GM19351 (cell line): ENCODE data around the gene TMEM181.
"Not testable (repeated sequence)": the region's sequence is repeated elsewhere in the genome, so short reads cannot be mapped to it uniquely, and the experiment has no call there.

Experiments
- ATAC-seq: cut with Tn5 transposase; IDR thresholded peaks from one replicate; pipeline ENCODE4 v1.9.1; 2021; ENCODE audit warnings: mild to moderate bottlenecking, moderate library complexity; ENCODE audit not compliant: unreplicated experiment

TMEM181 gene

DNA sequence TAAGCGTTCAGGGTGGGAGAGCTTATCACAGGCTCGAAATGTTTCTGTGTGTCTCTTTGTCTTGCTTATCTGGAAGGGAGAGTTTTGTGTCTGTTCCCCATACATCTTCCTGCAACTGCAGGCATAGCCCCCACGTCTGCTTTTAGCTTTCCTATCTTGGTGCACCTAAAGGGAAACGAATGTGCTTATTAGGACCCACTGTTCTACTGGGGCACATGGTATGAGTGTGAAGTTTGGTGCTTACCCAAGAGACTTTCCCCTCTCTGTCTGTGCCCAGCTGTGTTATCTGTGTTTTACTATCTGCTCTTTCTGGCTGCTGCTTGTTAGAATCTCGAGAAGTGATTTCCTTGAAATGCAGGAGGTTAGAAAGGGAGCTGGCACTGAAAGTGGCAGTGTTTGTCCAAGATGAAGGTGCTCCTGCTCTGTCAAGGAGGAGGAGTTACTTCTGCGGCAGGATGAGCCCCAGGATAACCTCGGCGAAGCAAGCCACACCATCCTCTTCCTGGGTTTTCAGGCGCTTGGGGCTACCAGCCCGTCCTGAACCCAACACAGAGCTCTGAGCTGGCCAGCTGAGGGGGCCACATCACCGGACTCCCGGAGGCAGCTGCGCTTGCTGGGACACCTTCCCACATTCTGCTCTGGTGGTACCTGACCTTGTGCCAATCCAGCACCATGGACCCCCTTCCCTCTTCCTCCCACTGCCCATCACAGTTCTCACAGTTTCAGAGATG, 61.2 kb downstream of the TMEM181 start:
- no peak for ATAC-seq

DNA sequence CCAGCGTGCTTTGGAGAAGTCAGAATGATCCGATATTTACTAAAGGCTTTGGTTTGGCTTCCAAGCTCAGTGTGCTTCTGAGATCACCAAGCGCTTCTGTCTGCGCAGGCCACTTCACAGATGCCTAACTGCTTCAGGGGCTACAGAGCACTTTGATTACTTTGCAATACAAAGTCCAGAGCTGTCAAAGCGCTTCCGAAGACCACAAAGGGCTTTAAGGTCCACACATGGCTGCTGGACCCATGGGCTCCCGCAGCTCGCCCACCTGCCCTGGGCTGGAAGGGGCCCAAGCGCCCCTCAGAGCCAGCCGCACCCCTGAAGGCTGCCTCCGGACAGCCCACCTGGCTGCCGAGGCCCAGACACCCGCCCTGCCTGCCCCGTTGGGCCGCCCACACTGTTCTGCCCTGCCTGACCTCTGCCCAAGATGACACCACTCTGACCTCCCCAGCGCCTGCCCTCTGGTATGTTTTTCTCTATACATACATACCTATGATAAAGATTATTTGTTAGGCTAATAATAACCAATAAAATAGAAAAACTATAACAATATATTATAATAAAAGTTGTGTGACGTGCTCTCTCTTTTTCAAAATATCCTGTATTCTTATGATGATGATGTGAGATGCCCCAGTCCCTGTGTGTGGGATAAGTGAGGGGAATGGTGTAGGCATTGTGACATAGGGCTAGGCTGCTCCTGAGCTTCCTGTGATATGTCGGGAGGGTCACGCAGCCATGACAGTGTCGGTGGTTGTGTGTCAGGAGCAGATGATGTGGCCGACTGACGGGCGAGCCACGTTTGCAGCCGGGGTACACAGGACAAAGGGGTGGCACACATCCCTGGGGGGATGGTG, 62.0 kb downstream of the TMEM181 start:
- no peak for ATAC-seq

DNA sequence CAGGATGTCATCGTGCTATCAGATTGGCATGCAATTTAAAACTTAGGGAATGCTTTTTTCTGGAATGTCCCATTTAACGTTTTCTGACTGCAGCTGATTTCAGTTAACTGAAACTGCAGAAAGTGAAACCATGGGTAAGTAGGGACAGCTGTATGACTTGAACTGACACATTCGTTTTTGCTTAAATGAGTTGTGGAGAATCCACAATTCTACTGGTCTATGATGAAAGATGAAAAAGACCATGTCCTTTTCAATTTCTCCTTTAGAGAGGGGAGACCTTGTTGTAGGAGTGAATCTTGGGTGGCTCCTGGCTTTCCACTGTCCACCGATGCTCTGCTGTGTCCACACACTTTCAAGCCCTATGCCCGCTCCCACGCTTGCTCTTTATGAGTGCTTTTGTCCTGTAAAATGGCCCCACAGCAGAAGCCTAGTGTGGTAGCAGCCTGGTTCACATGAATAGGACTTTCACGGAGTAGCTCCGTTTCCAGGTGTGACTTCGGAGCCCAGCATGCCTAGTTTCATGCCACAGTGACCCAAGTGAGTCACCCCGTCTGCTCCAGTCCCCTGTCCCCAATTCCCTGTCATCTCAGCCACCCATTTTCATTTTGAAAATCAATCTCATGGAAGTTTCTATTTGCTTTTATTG, 62.8 kb downstream of the TMEM181 start:
- no peak for ATAC-seq

DNA sequence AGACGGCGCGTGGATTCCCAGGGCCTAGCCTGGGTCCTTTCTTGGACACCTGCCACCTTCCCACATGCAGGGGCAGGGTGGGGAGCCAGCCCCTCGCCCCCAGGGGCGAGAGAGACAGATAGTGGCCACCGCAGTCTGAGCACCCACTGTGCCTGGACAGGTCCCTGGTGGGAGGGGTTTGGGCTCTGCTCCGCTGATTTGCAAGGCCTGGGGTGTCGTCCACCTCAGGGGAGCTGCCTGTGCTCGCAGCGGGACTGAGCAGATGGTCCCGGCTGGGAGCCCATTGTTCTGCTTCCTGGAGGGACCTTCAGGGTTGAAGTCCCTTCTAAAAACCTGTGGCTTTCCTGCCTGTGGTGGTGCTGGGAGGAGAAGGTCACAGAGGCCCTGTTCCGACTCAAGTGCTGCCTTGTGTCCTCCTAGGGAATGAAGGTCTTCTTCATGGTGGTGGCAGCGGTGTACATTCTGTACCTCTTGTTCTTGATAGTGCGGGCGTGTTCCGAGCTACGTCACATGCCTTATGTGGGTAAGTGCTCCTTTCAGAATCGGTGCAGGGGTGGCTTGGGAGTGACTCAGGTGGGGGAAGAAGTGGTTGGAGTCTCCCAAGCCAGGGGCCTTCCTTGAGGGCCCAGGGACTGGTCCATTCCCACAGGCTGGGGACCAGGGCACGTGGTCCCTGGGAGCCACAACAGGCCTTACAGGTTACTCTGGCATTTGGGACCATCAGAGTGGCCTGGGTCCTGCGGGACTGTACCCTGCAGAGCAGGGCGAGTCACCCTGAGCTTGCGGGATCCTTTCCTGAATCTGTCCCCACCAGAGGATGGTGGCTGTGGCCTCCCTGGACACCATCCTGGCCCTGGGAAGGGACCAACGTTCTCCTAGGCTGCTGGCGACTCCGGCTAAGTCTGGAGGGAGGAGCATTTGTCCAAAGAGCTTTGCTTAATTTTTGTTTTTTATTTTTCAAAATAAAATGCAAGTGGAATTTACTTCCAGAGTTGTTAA, 65.1 kb downstream of the TMEM181 start:
- ATAC-seq: no peak

DNA sequence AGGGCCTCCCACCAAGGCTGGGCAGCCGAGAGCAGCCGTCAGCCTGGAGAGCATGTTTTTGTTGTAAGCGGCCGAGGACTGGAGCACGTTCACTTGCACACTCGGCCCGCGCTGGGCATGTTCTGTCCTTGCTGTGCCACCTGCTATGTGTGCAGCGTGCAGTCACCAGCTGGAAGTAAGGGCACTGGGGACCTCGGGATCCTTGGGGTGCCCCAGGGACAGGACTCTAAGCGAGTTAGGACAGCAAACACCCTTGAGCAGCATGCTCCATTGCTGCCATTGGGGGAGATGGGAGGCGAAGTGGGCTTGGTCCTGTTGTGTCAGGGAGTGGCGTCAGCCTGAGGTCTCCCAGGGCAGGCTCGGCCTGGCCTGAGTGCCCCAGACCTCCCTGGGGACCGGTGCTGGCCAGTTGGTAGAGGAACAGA, 66.0 kb downstream of the TMEM181 start:
- no peak for ATAC-seq

DNA sequence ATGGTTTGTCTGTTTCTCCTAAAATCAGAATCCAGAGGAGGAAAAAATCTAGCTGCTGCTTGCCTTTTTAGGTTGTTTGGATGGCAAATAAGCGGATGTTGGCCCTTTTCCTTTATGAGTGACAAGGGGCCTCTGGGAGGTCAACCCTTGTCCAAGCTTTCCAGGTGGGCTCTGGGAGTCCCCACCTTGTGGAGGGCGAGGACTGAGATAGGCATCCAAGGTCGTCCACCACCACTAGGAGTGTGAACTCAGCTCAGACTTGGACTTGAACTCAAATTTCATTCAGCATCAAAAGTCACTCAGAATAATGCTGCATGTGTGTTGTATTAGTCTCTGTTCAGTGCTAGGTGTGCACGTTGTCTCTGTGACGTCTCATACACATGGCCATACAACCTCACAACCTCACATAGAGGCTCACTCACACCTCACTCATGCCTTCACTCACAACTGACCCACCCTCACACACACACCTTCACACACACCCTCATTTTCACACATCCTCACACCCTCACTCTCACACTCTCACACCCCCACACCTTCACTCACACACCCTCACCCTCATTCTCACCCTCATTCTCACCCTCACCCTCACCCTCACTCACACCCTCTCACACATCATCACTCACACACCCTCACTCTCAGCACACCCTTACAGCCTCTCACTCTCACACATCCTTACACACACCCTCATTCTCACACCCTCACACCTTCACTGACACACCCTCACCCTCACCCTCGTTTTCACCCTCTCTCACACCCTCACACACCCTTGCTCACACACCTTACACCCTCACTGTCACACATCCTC, 66.7 kb downstream of the TMEM181 start:
- ATAC-seq: no peak

DNA sequence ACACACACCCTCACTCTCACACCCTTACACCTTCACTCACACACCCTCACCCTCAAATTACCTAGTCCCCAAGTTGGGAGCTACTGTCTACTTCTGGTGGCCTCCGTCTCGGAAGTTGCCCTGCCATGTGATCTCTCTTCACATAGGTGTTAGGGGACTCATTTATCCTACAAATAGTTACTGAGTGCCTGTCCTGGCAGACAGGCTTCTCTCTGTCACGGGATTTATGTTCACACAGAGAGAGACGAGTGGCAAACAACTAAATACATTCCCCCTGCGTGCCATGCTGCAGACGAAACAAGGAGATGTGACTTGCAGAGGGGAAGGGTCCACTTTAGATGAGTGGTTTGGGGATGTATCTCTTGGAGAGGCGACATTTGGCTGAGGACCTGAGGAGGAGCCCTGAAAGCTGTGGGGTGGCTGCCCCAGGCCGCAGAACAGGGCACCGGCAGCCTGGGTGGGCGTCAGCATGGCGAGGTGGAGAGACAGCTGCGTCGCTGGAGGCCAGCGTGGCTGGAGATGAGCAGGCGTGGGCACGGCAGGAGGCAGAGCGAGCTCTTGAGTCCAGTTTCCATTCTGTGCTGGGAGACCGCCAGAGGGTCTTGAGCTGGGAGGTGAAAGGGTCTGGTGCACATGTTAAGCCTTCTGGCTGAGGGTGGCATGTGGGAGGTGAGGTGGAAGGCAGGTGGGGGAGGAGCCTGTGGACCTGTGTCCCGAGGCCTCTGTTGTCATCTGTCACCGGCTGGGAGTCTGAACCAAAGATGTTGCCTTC, 67.5 kb downstream of the TMEM181 start:
- ATAC-seq: no peak

DNA sequence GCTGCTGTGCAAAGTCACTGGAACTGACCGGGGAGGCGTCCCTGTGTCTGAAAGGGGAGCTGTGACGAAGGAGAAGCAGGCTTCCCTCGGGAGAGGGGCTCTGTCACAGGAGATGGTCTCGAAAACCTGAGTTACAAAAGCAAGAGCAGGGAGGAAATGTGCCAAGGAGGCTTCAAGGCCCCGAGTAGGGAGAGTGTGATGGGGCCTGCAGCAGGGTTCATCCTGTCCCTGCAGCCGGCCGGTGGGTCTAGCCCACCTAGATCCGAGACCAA, 68.0 kb downstream of the TMEM181 start:
- no peak for ATAC-seq

DNA sequence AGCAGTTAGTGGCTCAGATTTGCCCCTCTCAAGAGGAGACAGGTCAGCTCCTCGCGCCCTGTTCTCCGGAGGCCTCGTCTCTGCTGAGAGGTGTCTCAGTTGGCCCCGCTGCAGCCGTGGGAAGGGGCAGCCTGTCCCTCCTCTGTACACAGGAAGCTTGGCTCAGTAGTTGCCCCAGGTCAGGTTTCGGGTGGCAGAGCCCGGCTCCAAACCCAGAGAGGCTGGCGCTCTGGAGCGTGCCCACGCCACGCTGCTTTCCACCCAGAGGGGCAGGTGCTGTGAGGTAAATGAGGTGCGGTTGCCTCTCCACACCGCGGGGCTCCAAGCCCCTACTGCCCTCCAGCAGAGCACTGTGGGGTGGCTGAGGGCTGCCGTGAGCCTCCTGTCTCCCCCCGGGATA, 68.7 kb downstream of the TMEM181 start:
- no peak for ATAC-seq

DNA sequence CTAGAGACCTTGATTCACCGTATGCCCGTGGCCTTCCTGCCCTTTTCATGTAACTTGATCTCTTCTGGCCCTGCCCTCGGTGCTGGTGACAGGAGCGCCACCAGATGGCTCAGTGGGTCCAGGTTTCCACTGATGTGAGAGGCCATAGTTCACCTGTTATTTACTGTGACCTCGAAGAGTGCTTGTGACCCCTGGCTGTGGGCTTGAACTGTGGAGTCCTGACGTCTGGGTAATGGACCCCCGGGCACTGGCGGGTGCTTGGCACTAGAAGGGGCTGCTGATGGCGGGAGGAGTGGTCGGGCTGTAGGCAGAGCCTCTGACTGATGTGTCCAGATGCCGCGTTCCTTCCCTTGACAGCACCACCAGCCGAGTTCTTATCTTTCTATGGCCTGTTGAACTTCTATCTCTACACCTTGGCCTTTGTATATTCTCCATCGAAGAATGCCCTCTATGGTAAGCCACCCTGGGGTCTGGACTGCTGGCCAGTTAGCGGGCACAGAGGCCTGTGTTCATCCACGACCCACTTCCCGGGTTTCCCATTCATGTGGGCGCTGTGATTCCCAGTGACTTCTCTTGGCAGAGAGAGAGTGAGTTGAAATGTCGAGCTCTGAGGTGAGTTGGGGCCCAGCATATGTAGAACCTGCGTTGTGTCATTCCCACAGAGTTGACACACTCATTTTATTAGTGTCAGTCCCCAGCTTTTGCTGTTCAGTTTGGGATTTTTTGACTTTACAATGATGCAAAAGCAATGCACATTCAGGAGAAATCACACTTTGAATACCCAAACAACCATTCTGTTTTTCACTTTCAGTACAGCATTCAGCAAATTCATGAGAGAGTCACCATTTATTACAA, 69.7 kb downstream of the TMEM181 start:
- ATAC-seq: no peak

DNA sequence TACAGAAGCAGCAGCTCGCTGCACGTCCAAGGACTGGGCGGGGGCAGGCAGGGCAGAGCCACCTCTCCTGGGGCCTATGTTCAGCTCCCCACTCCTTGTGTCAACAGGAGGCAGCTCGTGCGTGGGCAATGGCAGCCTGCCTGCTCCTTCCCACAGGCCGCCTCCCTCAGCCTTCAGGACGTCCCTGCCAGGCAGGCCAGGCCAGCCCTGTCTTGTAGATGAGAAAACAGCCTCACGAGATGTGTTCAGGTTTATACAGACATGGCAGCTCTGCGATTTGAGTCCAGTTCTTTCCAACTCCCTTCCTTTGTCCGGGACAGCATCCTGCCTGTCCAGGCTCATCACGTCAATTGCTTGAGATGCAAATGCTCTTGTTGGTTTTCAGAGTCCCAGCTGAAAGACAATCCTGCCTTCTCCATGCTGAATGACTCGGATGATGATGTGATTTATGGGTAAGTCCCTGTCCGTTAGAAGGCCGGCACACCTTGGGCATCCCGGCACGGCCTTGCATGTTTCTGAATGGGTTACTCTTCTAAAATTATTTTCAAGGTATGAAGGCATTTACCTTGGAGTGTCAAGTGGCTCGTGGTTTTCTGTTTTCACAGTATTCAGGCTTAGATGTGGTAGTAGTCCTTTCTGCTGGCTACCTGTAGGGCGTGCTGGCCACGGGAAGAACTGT, 71.2 kb downstream of the TMEM181 start:
- no peak for ATAC-seq

DNA sequence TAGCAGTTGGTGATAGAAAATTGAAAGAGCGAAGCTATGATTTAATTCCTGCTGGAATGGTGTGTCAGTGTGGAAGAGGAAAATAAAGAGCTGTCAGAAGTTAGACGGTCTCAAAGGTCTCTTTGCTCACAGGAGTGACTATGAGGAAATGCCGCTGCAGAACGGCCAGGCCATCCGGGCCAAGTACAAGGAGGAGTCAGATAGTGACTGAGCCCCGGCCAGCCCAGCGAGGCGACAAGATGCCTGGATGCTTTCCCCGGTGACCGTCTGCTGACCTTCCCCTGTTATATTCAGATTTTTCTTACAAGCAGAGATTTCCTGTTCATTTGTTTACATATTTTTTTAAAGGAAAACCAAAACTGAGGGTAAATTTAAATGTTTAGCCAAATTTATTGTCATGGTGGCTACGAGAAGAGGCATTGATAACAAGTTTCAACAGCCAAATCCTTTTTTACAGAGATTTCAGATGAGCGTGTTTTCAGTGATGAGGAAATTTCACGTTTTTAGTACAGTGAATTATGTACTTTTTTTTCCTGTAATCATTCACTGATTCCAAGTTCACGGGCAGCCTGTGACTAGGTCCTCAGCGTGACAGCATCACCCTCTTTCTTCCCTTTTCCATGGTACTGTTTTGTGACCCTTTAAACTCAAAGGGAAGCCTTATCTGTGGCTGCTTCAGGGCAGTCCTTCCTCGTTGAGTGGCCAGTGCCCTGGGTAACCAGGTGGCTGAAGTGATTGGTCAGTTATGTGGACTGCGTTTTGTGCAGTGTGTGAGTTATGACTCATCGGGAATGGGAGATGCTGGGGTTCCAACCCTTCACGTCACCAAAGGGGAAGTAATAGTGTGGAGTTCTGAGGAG, 72.0 kb downstream of the TMEM181 start:
- ATAC-seq: no peak

DNA sequence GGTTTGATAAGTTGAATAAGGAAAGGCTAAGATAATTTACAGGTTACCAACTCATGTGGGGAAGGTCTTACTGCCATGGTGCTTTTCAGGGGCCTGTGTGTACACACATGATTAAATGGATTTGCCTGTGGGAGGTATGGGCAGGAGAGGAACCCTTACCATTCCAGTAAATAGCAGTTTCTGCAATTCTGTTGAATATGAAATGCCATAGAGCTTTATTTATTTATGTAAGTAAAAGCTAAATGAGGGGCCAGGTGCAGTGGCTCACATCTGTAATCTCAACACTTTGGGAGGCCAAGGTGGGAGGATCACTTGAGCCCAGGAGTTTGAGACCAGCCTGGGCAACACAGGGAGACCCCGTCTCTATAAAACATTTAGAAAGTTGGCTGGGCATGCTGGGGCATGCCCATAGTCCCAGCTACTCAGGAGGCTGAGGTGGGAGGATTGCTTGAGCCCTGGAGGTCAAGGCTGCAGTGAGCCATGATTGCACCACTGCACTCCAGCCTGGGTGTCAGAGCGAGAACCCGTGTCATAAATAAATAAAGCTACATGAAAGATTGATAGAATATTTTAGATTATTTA, 72.7 kb downstream of the TMEM181 start:
- ATAC-seq: not testable (repeated sequence)

DNA sequence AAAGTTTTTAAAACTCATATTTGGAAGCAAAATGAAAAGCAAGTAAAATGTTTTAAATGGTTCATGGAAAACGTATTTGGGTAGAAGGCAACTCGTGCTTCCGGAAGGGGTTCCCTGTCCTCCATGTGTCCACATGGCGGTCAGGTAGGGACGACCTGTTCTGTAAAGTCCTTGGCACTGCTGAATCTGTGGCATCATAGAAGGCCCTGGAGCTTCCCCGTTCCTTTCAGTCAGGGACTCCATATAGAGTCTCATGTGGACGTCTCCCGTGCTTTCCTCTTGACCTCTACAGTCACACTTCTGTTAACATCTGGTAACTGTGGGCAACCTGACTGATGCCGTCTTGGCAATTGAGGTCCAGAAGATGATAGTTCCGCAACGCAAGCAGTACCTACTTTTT, 73.2 kb downstream of the TMEM181 start:
- no peak for ATAC-seq

DNA sequence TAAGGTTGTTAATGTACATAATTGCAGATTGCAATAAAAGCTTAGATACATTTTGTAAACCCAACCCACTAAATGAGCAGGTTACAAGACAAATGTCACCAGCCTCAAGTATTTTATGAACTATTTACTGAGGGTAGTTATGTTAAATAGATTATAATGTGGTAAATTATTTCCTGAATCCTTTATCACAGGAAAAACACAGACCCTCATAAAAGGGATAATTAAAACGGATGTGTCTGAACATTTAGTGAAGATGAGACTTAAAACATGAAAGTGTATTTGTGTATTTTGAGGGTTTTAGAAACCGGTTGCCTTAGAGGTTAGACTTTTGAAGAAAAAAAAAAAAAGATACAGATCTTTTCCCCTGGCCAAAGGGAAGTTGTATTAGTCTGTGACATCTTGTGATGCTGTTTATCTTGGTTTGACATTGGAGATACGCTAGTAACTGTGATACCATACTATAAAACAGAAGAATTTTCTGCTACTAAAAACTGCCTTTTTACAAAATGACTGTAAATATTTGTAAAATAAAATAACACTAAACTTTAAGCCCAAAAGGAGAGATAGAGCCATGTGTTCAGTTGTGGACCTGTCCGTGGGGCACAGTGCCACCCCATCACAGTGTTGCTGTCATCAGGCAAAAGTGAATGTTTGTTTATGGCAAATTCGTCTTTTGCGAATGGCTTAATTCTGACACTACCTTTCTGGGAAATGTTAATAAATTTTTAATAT, 75.0 kb downstream of the TMEM181 start:
- ATAC-seq: no peak
